GM21737 (cell line): ENCODE data around the gene MAP2K2.
"Not testable (repeated sequence)": the region's sequence is repeated elsewhere in the genome, so short reads cannot be mapped to it uniquely, and the experiment has no call there.

Source experiments
- ATAC-seq: cut with Tn5 transposase; IDR thresholded peaks from one replicate; pipeline ENCODE4 v1.9.1; 2021; ENCODE audit warnings: mild to moderate bottlenecking, moderate library complexity; ENCODE audit not compliant: unreplicated experiment

MAP2K2 gene

DNA sequence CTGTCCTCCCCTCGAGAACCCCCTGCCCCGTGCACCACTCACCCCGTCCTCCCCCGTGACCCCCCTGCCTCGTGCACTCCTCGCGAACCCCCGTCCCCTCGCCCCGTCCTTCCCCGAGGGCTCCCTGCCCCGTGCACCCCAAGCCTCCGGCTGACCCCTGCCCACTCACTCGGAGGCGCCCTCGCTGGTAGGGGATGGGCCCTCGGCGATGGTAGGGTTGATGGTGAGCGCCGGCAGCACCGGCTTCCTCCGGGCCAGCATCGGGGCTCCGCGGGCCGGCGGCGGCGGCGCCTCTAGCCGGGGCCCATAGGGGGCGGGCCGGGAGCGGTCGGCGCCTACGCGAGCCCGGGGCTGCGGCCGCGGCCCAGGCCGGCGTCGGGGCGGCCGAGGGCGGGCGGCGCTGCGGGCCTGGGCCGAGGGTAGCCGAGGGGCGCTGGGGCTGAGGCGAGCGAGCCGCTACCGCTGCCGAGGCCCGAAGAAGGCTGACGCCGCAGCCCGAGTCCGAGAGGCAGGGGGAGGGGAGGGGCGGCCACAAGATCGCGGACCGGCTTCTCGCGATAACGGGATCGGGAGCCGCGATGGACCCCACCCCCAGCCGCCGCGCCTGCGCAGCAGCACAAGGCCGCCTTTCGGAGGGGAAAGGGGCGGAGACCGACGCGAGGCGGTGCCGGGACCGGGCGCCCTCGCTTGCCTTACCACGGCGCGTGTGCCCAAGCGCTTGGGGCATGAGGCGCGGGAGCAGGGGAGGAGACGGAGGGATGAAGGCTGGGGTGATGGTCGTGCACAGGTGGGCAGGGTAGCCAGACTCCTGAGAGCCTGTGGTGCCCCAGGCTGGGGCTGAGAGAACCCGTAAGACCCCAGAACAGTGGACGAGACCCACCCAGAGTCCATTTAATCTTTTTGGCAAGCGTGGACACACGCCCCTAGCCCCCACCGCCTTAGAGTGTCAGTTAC lies at the start of gene MAP2K2:
TSS of gene MAP2K2 (minus strand) at position 508 of the 954 bp plus-strand sequence. CDS start at position 261, 247 bp downstream.
- ATAC-seq = peak; percentile 67

GRCh38 chr19:4172861-4173473 lies 49.0 kb upstream of the MAP2K2 start:
- ATAC-seq = no peak

- no peak for ATAC-seq
Measured at GRCh38 chr19:4171676-4172075, 47.8 kb upstream of the MAP2K2 start.

- no peak for ATAC-seq
Measured at GRCh38 chr19:4164262-4164661, 40.3 kb upstream of the MAP2K2 start.

- ATAC-seq = no peak
Measured at GRCh38 chr19:4161415-4162077, 37.6 kb upstream of the MAP2K2 start.

DNA sequence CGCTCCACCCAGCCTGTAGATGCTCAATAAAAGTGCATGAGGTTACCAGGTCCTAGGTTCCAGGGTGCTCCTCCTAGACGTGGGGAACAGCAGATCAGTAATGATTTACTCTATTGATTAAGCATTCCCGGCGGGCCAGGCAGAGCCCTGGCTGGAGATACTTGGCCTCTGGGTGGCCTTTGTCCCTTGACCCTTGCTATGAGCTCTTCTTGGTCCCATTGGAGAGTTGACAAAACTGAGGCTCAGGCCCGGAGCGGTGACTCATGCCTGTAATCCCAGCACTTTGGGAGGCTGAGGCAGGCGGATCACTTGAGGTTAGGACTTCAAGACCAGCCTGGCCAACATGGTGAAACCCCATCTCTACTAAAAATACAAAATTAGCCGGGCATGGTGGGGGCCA lies 34.0 kb upstream of the MAP2K2 start:
- not testable (repeated sequence) for ATAC-seq

- no peak for ATAC-seq
Measured at GRCh38 chr19:4157164-4157563, 33.2 kb upstream of the MAP2K2 start.

DNA sequence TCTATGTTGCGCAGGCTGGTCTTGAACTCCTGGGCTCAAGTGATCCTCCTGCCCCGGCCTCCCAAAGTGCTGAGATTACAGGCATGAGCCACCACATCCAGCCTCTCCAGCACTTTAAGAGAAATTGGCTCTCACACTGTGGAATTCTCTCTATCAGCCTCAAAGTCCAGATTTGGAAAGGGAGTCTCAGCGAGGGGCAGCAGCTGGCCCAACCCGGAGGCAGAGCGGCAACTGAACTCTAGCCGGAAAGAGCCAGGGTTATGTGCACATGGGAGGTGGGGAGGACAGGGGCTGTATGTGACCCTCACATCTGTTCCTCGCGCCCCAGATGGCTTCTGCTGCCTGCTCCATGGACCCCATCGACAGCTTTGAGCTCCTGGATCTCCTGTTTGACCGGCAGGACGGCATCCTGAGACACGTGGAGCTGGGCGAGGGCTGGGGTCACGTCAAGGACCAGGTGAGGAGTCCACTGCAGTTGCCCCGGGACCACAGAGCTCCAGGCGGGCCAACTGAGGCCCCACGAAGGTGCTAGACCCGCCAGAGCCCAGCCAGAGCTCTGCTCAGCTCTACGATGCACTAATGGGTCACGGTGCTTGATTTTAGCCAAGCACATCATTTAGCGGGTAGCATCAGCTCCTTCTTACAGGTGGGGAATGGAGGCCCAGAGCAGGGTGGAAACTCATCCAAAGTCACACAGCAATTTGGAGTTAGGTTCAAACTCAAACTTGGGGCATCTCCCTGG lies 30.8 kb upstream of the MAP2K2 start:
- no peak for ATAC-seq

DNA sequence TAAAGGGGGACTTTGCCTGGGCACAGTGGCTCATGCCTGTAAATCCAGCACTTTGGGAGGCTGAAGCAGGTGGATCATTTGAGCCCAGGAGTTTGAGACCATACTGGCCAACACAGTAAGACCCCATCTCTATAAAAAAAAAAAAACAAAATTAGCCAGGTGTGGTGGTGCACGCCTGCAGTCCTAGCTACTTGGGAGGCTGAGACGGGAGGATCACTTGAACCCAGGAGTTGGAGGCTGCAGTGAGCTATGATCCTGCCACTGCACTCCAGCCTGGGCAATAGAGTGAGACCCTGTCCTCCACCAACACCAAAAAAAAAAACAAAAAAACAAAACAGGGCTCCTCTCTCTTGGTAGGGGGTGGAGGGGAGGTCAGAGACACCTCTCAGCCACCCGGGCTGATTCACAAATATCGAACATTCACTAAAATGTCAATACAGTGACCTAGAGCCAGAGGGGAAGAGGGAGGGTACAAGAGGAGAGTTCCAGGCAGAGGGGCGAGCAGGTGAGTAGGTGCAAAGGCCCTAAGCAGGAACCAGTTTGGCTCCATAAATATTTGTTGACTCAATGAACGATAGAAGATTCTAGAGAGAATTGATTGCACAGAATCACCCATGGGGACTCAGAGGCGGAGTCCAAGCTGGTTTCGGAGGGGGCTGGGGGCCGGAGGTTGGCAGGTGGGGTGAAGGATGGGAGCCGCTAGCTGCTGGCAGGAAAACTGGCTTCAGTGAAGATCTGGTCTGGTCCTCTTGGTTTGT lies 28.5 kb upstream of the MAP2K2 start:
- ATAC-seq = no peak

- no peak for ATAC-seq
Measured at GRCh38 chr19:4151623-4152022, 27.7 kb upstream of the MAP2K2 start.

- ATAC-seq = no peak
Measured at GRCh38 chr19:4149518-4150288, 25.8 kb upstream of the MAP2K2 start.

DNA sequence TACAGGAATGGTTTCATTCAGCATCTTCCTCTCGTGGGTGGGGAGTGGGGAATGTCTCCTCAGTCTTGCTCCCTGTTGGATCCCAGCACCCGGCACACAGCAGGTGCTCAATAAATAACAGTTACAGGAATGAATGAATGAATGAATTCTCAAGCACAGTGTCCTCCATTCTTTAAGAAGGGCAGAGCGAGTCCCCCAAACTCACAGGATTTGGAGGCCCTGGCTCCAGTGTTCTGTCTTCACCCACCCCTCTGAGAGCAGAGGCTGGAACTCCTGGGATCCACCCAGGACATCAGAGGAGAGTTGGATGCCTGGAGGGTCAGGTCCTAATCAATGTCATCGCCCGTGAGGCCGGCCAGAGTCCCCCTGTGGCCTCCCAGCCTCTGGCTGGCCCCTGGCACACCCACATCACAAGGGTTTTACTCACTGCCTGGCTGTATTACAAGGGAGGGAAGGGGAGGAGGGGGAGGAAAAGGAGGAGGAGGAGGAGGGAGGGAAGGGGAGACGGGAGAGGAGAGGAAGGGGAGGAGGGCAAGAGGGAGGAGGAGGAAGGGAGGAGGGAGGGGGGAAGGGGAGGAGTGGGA lies 20.8 kb upstream of the MAP2K2 start:
- no peak for ATAC-seq

- ATAC-seq = not testable (repeated sequence)
Measured at GRCh38 chr19:4142916-4143315, 19.0 kb upstream of the MAP2K2 start.

GRCh38 chr19:4140237-4140711 lies 16.4 kb upstream of the MAP2K2 start:
- ATAC-seq = no peak

DNA sequence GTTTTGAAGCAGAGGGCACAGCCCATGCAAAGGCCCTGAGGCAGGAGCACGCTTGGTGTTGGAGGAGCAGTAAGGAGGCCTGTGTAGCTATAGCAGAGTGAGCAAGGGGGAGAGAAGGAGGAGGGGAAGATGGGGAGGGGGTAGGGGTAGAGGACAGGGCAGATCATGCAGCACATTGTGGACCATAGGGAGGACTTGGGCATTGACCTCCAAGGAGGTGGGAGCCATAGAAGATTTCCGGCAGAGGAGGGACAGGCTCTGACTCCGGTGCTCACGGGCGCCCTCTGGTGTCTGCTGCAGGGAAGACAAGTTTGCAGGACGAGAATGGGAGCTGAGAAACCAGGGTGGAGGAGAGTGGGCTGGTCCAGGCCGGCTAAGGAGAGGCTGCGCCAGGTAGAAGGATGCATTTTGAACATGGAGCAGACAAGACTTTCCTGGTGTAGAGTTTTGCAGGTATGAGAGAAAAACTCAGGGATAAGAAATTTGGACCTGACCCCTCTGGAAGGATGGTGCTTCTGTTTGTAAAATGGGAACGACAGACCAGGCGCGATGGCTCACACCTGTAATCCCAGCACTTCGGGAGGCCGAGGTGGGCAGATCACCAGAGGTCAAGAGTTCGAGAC lies 15.8 kb upstream of the MAP2K2 start:
- ATAC-seq = no peak

DNA sequence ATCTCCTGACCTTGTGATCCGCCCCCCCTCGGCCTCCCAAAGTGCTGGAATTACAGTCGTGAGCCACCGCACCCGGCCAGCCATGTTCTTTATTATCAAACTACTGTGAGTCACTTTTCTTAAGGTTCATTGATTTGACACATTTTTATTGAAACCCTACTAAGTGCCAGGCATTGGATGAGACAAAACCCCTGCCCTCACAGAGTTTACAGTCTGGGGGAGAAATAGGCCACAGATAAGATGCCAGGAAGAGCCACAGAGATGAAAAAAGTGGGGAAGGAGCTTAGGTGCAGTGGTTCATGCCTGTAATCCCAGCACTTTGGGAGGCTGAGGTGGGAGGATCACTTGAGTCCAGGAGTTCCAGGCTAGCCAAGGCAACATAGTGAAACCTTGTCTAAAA lies 14.5 kb upstream of the MAP2K2 start:
- no peak for ATAC-seq

DNA sequence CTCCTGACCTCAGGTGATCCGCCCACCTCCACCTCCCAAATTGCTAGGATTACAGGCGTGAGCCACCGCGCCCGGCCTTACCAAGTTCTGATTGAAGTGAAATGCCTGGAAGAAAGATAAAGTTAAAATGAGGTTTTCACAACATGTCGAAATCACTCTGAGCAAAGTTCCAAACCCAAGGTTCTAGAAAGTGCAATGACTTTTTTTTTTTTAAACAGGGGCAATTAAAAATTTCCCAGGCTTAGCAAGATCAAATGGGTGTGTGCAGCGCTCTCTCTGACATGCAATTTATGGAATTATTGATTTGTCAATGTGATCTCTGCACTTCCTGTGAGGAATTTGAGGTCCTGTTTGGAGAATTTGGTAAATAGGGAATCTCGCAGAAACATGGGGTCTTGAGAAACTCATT lies 12.8 kb upstream of the MAP2K2 start:
- no peak for ATAC-seq

- not testable (repeated sequence) for ATAC-seq
Measured at GRCh38 chr19:4135386-4135785, 11.5 kb upstream of the MAP2K2 start.
